ENCODE results near the gene ZC3H18.
A peak's percentile ranks its signal among the peaks of the same experiment; 100 is the strongest.

ZC3H18 gene

DNA sequence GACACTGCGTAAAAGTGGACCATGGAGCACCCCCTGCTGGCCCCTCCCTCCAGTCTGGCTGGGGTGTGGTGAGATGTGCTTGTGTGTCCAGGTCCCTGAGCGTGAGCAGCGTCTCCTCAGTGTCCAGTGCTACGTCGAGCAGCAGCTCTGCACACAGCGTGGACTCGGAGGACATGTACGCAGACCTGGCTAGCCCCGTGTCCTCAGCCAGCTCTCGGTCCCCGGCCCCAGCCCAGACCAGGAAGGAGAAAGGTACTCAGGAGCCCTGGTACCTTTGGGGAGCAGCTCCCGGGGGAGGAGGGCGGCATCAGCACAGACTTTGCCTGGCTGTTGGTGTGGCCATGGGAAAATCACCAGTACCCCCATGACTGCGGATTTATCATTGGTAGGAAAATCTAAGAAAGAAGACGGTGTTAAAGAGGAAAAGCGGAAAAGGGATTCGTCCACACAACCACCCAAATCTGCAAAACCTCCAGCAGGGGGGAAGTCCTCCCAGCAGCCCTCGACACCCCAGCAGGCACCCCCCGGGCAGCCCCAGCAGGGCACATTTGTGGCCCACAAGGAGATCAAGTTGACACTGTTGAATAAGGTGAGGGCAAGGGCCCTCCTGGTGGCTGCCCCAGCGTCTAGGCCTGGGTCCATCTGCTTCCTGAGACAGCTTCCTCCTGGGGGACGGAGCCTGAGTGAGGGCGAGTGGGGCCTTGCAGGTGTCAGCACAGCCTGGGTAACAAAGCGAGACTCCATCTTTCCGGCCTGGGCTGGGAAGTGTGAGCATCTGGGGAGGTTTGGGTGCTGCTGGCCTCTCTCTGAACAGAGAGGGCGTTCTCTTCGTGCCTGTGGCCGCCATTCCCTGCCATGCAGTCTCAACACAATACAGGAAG lies 57.6 kb downstream of the ZC3H18 start:
- no peak for DNase-seq

DNA sequence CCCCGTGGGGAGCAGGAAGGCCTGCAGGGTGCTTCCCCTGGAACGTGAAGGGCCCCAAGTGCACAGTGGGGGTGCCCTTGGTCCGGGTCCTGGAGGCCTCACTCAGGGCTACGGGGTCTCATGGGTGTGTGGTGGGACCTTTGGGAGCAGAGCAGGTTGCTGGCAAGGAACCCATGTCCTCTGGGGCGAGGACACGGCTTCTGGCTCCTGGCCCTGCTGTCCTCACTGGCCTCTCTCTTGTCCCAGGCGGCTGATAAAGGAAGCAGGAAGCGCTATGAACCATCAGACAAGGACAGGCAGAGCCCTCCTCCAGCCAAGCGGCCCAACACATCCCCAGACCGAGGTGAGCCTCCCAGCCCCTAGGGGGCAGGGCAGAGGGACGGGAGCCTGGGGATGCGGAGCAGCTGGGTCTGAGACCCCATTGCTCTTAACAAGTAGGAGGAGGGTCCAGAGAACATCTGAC lies 58.3 kb downstream of the ZC3H18 start:
- DNase-seq = no peak

DNA sequence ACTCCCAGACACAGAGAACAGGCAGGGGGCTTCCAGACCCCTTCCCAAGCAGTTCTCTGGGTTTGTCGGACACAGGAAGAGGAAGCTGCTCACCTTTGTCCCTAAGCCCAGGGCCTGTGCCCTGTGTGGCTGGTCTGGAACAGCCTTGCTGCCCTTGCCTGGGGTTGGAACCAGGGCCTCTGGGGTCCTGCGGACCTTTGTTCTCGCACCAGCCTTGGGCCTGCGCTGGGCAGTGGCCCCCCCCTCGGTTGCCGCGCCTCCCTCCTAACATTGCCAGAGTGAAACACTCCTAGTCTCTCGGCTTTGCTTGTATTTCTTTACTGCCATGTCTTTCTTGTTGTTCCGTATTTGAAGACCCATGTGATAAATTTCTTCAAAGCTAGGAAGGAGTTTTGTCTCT lies 59.6 kb downstream of the ZC3H18 start:
- DNase-seq = no peak

DNA sequence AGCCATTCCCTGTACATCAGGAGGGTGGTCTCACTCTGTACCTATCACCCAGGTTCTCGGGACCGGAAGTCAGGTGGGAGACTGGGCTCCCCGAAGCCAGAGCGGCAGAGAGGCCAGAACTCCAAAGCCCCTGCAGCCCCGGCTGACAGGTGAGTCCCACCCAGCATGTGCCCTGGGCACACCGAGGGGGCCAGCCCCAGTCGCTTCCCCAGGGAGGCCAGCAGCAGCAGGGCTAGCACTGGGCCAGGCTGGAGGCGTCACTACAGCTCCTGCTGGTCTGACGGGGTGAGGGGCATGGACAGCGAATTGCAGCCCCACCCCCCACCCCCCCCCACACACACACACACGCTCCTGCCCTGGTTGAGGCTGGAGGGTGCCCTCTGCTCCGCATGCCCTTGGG lies 60.2 kb downstream of the ZC3H18 start:
- DNase-seq = no peak

DNA sequence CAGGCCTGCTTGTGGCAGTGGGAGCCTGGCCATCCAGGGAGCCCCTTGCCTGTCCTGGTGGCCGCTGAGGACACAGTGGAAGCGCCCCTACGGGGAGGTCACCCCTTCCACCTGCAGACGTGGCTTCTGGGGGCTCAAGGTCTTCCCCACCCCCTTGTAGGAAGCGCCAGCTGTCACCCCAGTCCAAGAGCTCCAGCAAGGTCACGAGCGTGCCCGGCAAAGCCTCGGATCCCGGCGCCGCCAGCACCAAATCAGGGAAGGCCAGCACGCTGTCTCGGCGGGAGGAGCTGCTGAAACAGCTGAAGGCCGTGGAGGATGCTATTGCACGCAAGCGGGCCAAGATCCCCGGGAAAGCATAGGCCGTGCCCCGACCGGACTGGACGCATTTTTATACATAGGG lies 60.7 kb downstream of the ZC3H18 start:
- no peak for DNase-seq

DNA sequence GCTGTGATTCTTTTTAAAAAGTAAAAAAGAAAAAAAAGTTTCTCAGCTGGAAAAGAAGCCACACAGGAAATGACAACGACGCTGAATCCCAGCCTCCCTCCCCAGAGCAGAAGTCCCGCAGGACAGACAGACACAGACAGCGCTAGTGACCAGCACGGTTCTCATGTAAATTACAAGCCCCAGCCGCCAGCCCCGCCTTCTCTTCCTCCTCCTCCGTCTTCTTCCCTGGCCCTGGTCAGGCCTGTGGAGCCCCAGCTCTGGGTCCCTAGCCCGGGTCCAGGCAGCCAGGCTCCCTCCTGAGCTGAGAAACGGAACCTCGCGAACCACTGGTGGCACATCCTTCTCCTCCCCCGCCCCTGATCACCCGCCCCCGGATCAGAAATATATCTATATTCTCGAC lies 61.2 kb downstream of the ZC3H18 start:
- DNase-seq = no peak

DNA sequence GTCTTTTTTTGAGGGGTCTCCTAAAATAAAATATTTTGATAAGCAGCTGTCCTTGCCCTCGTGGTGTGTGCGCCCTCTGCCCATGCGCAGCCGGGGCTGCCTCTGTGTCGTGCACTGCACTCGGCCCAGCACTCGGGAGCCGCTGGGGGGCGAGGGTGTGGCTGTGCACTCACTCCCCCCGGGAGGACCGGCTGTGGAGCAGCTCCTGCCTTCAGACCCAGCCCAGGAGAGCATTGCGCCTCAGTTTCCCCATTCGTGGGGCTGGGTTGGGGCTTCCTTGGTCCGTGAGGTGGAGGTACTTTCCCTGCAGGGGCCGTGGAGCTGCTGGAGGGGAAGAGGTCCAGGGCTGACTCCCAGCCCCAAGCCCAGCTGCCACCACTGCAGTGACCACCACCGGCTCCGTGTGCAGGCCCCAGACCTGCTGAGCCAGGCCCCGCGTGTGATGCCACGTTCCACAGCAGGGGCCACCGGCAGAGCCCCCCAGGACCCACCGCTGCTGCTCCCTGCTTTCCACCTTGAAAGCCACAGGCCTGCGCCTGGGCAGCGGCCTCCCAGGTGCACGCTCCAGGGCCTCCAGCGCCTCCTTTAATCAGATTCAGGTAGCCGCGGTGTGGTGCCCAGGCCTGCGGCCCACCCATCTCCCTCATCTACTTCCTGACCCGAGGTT lies 61.9 kb downstream of the ZC3H18 start:
- DNase-seq = no peak

DNA sequence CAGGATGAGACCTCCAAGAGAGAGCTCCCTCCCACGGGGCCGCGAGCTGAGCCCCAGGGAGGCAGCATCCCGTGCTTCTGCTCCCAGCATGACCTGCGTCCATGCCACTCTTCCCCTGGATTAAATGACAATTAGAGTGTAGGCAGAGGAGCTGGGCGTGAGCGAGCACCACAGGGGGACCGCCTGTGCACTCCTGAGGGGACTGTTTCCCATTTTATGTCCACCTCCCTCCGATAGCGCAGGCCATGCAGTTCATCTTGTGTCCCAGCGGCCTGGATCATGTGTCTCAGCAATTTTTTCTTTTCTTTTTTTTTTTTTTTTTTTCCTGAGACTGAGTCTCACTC lies 62.4 kb downstream of the ZC3H18 start:
- no peak for DNase-seq

DNA sequence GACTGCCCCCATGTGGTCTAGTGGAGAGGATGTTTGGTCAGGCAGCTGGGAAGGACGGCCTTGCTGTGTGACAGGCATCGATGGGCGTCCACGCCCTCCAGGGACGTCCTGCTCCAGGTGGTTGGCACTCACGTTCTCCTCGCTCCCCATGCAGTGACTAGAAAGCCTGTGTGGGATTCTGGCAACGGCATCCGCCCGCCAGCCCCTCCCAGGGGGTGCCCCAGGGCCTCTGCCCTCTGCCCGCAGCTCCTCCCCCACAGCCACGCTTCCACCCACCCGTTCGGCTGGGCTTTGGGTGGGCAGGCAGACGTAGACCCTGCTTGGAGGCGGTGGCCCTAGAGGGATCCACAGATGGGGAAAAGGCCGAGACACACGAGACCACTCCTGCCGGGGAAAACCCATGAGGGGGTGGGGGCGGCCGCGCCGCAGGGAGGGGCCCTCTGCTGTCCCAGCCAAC lies 63.5 kb downstream of the ZC3H18 start:
- peak; percentile 15 for DNase-seq

DNA sequence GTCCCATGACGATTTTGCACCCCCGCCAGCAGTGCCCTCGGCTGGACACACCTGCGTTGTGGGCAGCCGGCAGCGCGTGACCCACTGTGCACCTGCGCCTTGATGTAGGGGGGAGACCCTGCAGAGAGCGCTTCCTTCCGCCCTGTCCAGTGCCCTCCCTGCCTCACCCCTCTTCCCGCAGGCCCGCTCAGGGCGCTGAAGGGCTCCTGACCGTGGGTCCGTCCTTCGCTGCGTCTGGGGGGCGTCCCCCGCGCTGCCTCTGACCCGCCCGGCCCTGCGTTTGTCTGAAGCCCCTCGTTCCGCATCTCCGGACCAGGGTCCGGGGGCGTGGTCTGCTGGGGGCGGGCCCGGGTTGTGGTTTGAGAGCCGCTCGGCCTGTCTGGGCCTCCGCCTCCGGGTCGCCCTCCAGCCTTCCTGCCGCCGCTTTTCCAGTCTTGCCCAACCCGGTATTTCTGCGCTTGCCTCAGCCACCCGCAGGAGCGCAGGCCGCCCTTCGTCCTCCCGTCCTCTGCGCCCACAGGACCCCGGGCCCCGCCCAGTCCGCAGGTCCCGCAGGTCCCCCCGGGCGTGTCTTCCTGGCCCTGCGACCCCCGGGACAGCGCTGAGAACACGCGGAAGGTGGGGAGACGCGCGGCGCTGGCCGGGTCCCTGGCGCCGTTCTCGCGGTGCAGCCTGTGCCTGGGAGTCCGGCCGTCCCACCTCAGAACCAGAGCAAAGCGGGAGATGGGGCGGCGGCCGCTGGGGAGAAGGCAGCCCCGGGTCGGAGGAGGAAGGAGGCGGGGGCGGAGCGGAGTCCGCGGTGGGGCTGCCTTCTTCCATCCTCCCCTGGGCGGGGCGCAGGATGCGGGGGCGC lies 64.2 kb downstream of the ZC3H18 start:
- DNase-seq = no peak

DNA sequence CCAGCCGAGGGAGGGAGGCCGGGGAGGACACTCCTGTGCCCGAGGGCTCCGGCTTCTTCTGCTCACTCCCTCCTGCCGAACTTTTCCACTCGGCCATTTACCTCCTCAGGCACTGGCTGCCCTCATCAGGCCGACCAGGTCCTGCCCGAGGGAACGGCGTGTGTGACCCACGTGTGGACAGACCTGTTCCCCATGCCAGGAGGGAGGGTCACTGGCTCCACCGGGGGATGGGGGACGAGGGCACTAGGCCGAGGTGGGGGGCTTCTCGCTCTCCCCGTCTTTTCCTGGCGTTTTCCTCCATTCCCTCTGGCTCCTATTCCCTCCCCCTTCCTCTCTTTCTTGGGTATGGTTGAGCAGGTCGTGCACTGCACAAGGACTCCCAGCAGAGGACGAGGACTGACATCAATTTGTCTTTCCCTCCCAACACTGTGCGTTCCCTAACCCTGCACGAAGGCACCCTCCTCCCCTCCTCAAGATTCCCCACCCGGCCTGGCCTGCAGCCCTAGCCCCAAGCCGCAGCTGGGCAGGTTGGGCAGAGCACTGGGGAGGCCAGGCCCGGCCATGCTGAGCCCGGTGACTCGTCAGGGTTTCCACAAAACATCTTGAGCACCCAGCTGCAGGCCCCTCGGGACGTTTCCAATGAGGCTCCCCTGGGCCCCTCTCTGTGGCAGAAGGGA lies 64.9 kb downstream of the ZC3H18 start:
- no peak for DNase-seq

DNA sequence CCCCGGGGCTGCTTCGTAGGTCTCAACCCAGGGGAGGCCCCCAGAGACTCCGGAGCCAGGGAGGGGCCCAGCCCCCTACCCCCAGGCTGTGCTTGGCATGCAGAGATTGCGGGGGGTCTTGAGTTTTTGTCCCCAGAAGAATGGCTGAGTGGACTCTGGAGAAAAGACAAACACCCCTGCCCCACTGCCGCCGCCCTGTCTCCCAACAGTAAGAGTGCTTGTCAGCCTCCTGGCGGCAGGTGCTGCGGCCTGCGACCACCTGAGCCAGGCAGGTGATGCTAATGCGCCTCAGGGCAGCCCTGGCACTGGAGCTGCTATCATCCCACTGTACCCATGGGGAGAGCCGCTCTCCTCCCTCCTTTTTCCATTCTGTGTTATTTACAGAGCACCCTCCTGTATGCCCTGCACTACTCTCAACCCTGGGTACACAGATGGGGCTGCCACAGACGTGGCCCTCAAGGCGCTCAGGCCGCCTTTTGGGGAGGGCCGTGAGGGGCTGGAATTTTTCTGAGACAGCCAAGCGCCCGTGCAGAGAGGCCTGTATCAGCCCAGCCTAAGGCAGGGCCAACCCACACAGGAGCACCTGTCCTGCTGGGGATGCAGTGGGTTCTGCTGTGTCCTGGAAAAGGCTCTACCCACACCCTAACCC lies 65.6 kb downstream of the ZC3H18 start:
- DNase-seq = peak; percentile 68

DNA sequence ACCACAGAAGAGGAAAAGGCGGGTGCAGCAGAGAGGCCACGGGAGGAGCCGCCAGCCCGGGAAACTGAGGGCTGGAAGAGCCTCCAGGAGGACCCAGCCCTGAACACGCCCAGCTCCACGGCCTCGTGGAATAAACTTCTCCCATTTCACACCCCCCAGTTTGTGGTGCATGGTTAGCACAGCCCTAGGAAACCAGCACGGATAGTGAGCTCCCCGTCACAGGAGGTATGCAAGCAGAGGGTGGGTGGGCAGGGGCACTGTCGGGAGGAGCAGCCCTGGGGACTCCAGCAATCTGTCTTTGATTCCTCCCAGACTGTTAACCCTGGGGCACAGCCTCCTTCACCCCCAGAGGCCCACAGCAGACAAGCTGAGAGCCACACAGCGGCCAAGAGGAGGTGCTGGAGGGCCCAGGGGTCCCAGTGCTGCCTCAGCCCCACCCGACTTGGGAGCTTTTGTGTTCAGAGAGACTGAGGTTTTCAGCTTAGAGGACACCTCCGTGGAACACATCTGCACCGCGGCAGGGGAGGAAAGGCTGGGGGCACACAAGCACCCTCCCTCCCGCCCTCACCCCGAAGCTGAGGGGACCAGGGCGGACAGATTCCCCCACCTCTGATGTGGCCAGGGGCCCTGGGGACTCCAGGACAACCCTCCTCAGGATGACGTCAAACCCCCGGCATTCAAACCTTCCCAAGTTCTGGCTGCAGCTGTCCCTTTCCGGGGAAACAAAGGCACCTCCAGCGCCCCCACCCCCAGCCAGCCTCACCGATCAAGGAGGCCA lies 66.5 kb downstream of the ZC3H18 start:
- DNase-seq = no peak

DNA sequence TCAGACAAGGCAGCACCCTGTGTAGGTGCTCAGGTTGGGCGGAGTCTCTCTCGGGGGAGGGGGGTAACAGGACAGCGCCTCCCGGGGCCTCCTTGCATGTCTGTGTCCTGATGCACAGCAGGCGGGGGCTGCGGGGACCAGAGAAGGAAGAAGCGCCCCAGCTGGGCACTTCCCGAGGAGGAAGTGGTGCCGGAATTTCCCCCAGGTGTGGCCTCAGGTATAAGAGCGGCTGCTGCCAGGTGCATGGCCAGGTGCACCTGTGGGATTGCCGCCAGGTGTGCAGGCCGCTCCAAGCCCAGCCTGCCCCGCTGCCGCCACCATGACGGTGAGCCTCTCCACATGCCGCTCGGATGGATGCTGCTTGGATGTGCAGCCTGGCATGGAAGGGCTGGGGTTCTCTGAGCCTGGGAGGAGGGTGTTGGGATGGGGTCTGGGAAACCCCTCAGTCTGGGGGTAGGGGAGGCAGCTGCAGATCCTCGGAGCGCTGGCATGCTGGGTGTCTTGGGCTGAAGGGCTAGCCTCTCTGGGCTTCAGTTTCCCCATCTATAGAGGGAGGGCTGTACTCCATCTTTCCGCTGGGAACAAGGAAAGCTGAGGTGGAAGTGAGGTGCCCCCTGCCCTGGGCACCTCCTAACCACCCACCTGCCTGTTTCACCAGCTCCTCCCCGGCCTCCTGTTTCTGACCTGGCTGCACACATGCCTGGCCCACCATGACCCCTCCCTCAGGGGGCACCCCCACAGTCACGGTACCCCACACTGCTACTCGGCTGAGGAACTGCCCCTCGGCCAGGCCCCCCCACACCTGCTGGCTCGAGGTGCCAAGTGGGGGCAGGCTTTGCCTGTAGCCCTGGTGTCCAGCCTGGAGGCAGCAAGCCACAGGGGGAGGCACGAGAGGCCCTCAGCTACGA lies 68.4 kb downstream of the ZC3H18 start, which contains the start of gene IL17C:
IL17C (plus strand) TSS at position 250 of the 908 bp plus-strand sequence; CDS start at position 320, 70 bp downstream.
- DNase-seq = peak; percentile 69

DNA sequence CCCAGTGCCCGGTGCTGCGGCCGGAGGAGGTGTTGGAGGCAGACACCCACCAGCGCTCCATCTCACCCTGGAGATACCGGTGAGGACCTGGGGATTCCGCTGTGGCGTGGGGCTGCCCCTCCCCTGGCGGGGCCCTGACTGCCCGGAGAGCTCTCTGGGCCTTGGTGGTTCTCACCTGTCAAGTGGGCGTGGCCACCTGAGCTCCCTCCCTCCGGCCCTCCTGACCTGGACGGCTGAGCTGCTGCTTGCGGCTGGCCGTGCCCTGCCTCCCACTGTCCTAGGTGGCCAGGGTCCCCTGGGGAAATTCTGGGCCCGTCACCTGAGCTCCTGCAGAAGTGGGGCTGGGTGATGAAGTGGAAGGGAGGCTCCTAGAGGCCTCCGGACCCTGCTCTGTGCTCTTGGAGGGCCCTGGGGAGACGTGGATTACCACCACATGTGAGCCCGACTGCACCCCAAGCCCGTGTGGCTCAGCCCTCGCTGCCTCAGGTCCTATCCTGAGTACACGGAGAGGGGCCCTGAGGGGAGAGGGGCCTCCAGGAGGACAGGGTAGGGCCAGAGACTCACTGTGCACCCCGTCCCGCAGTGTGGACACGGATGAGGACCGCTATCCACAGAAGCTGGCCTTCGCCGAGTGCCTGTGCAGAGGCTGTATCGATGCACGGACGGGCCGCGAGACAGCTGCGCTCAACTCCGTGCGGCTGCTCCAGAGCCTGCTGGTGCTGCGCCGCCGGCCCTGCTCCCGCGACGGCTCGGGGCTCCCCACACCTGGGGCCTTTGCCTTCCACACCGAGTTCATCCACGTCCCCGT lies 69.2 kb downstream of the ZC3H18 start:
- no peak for DNase-seq

DNA sequence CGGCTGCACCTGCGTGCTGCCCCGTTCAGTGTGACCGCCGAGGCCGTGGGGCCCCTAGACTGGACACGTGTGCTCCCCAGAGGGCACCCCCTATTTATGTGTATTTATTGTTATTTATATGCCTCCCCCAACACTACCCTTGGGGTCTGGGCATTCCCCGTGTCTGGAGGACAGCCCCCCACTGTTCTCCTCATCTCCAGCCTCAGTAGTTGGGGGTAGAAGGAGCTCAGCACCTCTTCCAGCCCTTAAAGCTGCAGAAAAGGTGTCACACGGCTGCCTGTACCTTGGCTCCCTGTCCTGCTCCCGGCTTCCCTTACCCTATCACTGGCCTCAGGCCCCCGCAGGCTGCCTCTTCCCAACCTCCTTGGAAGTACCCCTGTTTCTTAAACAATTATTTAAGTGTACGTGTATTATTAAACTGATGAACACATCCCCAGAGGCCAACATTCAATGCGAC lies 69.9 kb downstream of the ZC3H18 start:
- no peak for DNase-seq

DNA sequence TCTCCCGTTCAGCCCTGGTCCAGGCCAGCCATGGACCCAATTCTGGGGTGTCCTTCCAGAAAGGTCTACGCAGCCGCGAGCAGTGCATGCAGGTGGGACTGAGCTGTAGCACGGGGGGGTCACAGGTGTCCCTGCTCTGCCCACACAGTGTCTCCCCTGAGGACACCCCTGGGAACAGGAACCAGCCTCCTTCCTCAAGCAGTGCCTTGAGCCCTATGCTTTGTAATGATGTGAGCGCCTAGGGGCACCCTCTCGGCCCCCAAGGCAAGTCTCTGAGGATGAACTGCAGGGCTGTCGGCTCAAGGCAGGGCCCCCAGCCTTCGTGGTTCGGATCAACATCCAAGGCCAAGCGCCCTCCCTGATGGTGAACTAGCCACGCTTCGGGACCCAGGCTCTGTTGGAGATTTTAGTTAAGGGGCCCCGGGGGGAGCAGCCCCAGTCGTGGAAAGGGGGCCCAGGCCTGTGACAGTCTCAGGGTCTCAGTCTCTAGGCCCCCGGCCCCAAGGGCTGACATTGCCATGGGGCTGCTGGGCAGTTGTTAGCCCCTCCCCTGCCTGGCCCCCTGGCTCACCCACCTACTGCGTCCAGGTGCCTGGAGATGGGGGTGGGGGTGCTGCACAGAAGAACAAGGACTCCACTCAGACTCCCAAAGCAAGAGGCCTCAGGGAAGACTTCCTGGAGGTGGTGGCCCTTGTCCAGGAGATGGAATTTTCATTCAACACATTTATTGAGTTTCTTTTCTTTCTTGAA lies 70.5 kb downstream of the ZC3H18 start:
- DNase-seq = no peak

DNA sequence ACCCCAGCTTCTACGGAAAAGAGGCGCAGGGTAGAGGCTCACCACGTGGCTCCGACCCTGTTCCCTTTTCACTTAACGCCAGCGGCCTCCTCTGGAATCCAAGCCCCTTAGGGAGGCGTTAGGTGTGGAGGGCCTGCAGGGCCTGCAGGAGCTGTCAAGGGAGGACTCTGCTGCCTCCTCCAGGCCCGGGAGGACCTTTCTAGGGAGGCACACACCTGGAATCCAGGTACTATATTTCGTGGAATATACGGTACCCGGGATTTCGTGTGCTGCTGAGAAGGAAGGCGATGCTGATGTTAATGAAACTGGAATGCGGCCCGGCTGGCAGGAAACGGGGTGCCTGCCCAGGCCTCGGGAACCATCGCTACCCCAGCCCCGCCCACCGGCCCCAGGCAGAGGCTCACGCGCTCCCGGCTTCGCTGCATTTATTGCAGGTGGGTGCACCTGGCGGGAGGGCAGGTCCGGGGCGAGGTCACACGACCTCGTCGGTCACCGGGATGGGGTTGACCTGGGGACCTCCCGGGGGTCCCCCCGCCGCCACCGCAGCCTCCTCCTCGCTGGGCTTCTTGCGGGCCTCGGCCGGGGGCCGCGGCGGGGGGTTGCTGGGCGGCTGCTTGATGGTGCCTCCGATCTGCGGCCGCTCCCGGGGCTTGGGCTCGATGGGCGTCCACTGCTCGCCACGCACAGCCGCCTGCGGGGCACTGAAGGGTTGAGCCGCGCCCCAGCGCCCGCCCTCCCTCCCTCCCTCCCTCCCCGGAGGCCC lies 72.9 kb downstream of the ZC3H18 start:
- no peak for DNase-seq
